Brain microvascular endothelial cell (primary cell): ENCODE measurements around the gene ABCC5.

Experiments
- DNase-seq: peaks from one replicate; pipeline ENCODE4 v3.0.0-alpha.2; 2020
- H3K27ac ChIP-seq: fragments of 250-450 bp; sonication (Bioruptor Pico); 2 replicates; pipeline ENCODE4 v1.5.1; 2020; ENCODE audit warnings: mild to moderate bottlenecking, moderate library complexity
- H3K27me3 ChIP-seq: fragments of 250-450 bp; sonication (Bioruptor Pico); replicated peaks from 2 replicates; pipeline ENCODE4 v1.5.1; 2020; ENCODE audit warnings: mild to moderate bottlenecking
- H3K36me3 ChIP-seq: fragments of 250-450 bp; sonication (Bioruptor Pico); replicated peaks from 2 replicates; pipeline ENCODE4 v1.5.1; 2020; ENCODE audit warnings: mild to moderate bottlenecking
- H3K4me3 ChIP-seq: 2 replicates; pipeline ENCODE4 v1.5.1; 2011; ENCODE audit warnings: low read depth, mild to moderate bottlenecking, control low read depth, low read length, moderate library complexity
- CTCF ChIP-seq: IDR thresholded peaks from 2 replicates; pipeline ENCODE4 v1.5.1; 2011; ENCODE audit warnings: low read depth, mild to moderate bottlenecking, moderate library complexity, low read length, control low read depth, inconsistent platforms; ENCODE audit errors: missing control alignments
- in situ Hi-C: cut with HindIII; loops from 2 replicates; pipeline ENCODE4 v1.10.0; 2017; ENCODE audit warnings: low sequenced_read_pairs, low pct_ligation_motif_present

Gene ABCC5

GRCh38 chr3:184017672-184018423 lies at the start of gene ABCC5:
Gene ABCC5 (minus strand): TSS chr3:184017884. CDS start chr3:184014392, 3,492 bp downstream.
- in situ Hi-C loops = no loop called here
- H3K27ac ChIP-seq = peak within 1 kb of the TSS; percentile 61

GRCh38 chr3:184066211-184066610 lies 48.5 kb upstream of the ABCC5 start:
- in situ Hi-C loops = no loop called here

More at GRCh38 chr3:184017672-184018423, at the start of gene ABCC5:
- peak within 1 kb of the TSS; percentile 100 for H3K4me3 ChIP-seq
- DNase-seq = peak; percentile 92
- peaks cover 4% of the 10 kb centered on the region for H3K36me3 ChIP-seq
- no peaks in the 10 kb centered on the region for H3K27me3 ChIP-seq
- no peak for TF ChIP-seq CTCF

GRCh38 chr3:184062637-184063036 lies 45.0 kb upstream of the ABCC5 start:
- in situ Hi-C loops = no loop called here
- H3K36me3 ChIP-seq = no peaks in the 10 kb centered on the region
- H3K27me3 ChIP-seq = no peaks in the 10 kb centered on the region
- no peak for TF ChIP-seq CTCF
- H3K27ac ChIP-seq = no peak overlapping the region
- no peak overlapping the region for H3K4me3 ChIP-seq
- DNase-seq = no peak

More at GRCh38 chr3:184066211-184066610, 48.5 kb upstream of the ABCC5 start:
- TF ChIP-seq CTCF = no peak
- H3K4me3 ChIP-seq = no peak overlapping the region
- no peaks in the 10 kb centered on the region for H3K27me3 ChIP-seq
- no peaks in the 10 kb centered on the region for H3K36me3 ChIP-seq
- H3K27ac ChIP-seq = no peak overlapping the region
- no peak for DNase-seq

- H3K27ac ChIP-seq = no peak overlapping the region
- H3K36me3 ChIP-seq = no peaks in the 10 kb centered on the region
- DNase-seq = no peak
- no peak overlapping the region for H3K4me3 ChIP-seq
- H3K27me3 ChIP-seq = no peaks in the 10 kb centered on the region
- in situ Hi-C loops = no loop called here
- TF ChIP-seq CTCF = no peak
These were observed 41.7 kb upstream of the ABCC5 start for GRCh38 chr3:184059424-184059823.

- in situ Hi-C loops = no loop called here
These were observed 40.3 kb upstream of the ABCC5 start for GRCh38 chr3:184058029-184058428.

More at GRCh38 chr3:184058029-184058428, 40.3 kb upstream of the ABCC5 start:
- no peak overlapping the region for H3K27ac ChIP-seq
- no peak overlapping the region for H3K4me3 ChIP-seq
- H3K27me3 ChIP-seq = no peaks in the 10 kb centered on the region
- TF ChIP-seq CTCF = no peak
- no peaks in the 10 kb centered on the region for H3K36me3 ChIP-seq
- DNase-seq = no peak
